KG1 (cell line): Measurements from ENCODE around the gene PLA2G4D.

Source experiments
- DNase-seq: peaks from one replicate; lab custom pipeline; 2025; lab: John Stamatoyannopoulos, UW

The PLA2G4D gene

DNA sequence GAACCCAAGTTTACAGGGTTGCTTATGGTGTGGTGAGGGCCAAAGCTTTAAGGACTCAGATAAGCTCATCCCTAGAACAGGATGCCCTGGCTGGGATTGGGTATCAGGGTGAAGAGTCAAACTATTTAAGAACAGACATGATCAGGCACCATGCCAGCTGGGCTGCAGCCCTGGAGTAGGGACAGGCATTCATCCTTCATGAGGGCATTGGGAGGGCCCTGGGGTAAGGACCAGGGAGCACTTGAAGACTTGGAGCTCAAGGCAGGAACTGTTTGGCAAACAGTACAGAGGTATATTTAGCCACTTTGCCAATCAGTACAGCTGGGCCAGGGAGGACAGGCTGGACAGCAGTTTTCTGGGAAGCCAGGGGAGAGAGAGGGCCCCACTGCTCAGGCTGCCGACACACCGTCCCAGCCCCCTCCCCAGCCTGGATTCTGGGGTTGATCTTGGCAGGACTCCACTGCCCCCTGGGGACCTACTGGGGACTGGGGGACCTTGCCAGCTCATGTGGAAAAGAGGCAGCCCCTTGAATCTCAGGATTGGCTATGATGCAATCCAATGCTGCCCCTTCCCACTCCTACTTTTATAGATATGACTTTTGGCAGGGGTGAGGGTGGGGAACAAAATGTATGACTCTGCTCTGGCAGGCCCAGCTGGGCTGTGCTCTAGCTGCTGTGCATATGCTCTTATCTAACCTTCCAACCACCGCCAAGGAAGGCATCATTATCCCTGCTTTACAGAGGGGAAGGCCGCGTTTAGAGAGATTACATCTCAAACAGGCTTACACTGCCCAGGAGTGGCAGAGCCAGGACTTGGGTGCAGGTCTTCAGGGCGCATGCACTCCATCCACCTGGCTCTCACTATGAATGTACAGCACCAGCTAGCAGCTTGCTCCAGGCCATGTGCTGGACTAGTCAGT, 75.8 kb downstream of the PLA2G4D start:
- DNase-seq: no peak
